Measurements from ENCODE around the gene HSD11B1L.

Gene HSD11B1L

DNA sequence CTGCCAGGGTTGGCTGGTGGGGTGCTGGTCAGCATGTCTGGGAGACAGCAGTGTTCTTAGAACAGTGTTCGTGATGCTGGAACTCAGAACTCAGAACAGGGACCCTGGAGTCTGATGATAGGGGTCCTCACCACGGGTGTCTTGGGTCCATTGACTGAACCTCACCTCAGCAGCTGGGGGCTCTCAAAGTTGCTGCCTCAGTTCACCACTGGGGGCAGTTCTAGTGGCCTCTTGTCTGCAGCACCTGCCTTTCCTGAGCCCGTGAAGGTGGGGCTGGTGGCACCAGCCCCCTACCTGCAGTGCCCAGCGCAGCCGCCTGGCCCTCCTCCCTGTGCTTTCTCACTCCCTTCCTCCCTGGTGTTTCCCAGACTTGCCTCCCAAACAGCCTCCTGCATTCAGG, 29.5 kb upstream of the HSD11B1L start:
- Histone ChIP-seq H3K27ac (ENCODE audit: low read depth, low read length) (no peak overlapping the region), H3K36me3 (ENCODE audit: low read length) (peaks cover 40% of the 10 kb centered on the region)

DNA sequence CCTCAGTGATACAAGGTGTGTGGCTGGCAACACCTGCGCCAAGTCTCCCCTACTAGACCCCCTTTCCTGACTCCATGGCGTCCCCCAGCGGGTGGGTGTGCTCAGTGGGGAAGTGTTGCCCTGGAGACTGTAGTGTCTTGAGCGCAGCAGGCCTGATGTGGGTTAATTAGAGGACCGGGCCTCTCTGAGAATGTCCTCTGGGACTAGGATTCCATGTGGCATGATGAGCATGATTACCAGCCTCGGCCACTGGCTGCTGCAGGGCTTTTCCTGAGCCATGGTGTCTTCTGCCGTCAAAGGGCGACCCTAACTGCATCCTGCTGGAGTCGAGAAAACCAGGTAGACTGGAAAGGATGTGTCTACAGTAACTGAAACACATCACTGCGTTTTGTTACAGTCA, 28.6 kb upstream of the HSD11B1L start:
- H3K79me2 ChIP-seq (ENCODE audit: insufficient read depth, low read length), result peaks cover 5% of the 10 kb centered on the region; the same call in 1 of the 2 replicates
- H3K27ac ChIP-seq (ENCODE audit: low read depth, low read length), result no peak overlapping the region
- H3K9ac ChIP-seq (ENCODE audit: low read length), result no peak overlapping the region
- H4K20me1 ChIP-seq (ENCODE audit: low read depth, low read length), result no peaks in the 10 kb centered on the region
- peaks cover 33% of the 10 kb centered on the region for H3K36me3 ChIP-seq (ENCODE audit: low read length)
- no peaks in the 10 kb centered on the region for H3K27me3 ChIP-seq (ENCODE audit: low read length)
- H3K4me2 ChIP-seq (ENCODE audit: low read depth, low read length, poor library complexity, severe bottlenecking), result no peak overlapping the region
- no peaks in the 10 kb centered on the region for H3K9me3 ChIP-seq (ENCODE audit: insufficient read depth, low read length)
- no peak overlapping the region for H2AFZ ChIP-seq (ENCODE audit: low read depth, low read length, severe bottlenecking)
- no peak for TF ChIP-seq CTCF (IDR thresholded peaks at IDR 0.05; ENCODE audit: insufficient read depth, low read length, poor library complexity, severe bottlenecking)
- H3K4me3 ChIP-seq (ENCODE audit: insufficient read depth, low read length, poor library complexity, severe bottlenecking), result no peak overlapping the region
- H3F3A ChIP-seq (ENCODE audit: insufficient read depth), result peaks cover 3% of the 10 kb centered on the region; the same call in 1 of the 2 replicates
- no peaks in the 10 kb centered on the region for H3K9me2 ChIP-seq (replicated peaks; ENCODE audit: insufficient read depth, low read length)

More for the DNA sequence above, 29.5 kb upstream of the HSD11B1L start:
- Histone ChIP-seq H3K9me2 (replicated peaks; ENCODE audit: insufficient read depth, low read length) (no peaks in the 10 kb centered on the region), H4K20me1 (ENCODE audit: low read depth, low read length) (no peaks in the 10 kb centered on the region; the same call in 1 of the 2 replicates), H2AFZ (ENCODE audit: low read depth, low read length, severe bottlenecking) (no peak overlapping the region), H3K79me2 (ENCODE audit: insufficient read depth, low read length) (peaks cover 13% of the 10 kb centered on the region), H3F3A (ENCODE audit: insufficient read depth) (peaks cover 3% of the 10 kb centered on the region; the same call in 1 of the 2 replicates), H3K9ac (ENCODE audit: low read length) (no peak overlapping the region), H3K9me3 (ENCODE audit: insufficient read depth, low read length) (no peaks in the 10 kb centered on the region), H3K4me3 (ENCODE audit: insufficient read depth, low read length, poor library complexity, severe bottlenecking) (no peak overlapping the region), H3K27me3 (ENCODE audit: low read length) (no peaks in the 10 kb centered on the region), H3K4me2 (ENCODE audit: low read depth, low read length, poor library complexity, severe bottlenecking) (no peak overlapping the region)
- no peak for TF ChIP-seq CTCF (IDR thresholded peaks at IDR 0.05; ENCODE audit: insufficient read depth, low read length, poor library complexity, severe bottlenecking)
- no peak for TF ChIP-seq EZH2phosphoT487 (conservative IDR thresholded peaks at IDR 0.05; ENCODE audit: low read length)

- H4K20me1 ChIP-seq (ENCODE audit: low read depth, low read length), result no peaks in the 10 kb centered on the region
- H3K27ac ChIP-seq (ENCODE audit: low read depth, low read length), result no peak overlapping the region
- no peak overlapping the region for H3K4me2 ChIP-seq (ENCODE audit: low read depth, low read length, poor library complexity, severe bottlenecking)
- H3K79me2 ChIP-seq (ENCODE audit: insufficient read depth, low read length), result no peaks in the 10 kb centered on the region
- no peaks in the 10 kb centered on the region for H3K9me3 ChIP-seq (ENCODE audit: insufficient read depth, low read length)
- peaks cover 3% of the 10 kb centered on the region; the same call in 1 of the 2 replicates for H3F3A ChIP-seq (ENCODE audit: insufficient read depth)
- H3K27me3 ChIP-seq (ENCODE audit: low read length), result no peaks in the 10 kb centered on the region
- no peak overlapping the region for H2AFZ ChIP-seq (ENCODE audit: low read depth, low read length, severe bottlenecking)
- H3K9me2 ChIP-seq (replicated peaks; ENCODE audit: insufficient read depth, low read length), result no peaks in the 10 kb centered on the region
- no peak overlapping the region for H3K4me3 ChIP-seq (ENCODE audit: insufficient read depth, low read length, poor library complexity, severe bottlenecking)
- TF ChIP-seq CTCF (IDR thresholded peaks at IDR 0.05; ENCODE audit: insufficient read depth, low read length, poor library complexity, severe bottlenecking), result no peak
- TF ChIP-seq EZH2phosphoT487 (conservative IDR thresholded peaks at IDR 0.05; ENCODE audit: low read length), result no peak
- no peak overlapping the region for H3K9ac ChIP-seq (ENCODE audit: low read length)
- peaks cover 19% of the 10 kb centered on the region for H3K36me3 ChIP-seq (ENCODE audit: low read length)
Measured at GRCh38 chr19:5654931-5655330, 25.9 kb upstream of the HSD11B1L start.
